ENCODE measurements around the gene SHC3. TPM values are rescaled to one million over a fixed set of nuclear protein-coding genes. Genes with fewer than 3 reads are reported as not detected.

Gene SHC3
- total and polyA plus RNA-seq, 2 donors (not counting 3 experiments of a cell fraction or from before 2014, with no cell fraction given) = 1.0 to 2.0 TPM

DNA sequence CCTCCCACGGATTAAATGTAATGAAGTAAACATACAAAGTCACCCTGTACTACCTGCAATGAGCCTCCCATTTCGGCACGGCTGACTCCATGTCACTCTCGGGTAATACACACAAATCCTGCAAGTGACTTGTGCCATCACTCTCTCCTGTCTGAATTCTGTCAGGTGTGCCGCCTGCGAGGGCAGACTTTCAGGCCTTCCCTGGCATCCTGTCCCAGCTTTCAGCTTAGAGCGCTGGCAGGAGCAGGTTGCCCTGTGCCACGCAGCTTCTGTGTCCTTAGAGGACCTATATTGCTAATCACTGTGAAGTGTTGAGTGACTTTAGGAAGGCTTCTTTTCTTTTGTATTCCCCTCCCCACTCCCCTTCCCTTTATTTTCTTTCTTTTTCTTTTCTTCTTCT, 213.1 kb downstream of the SHC3 start:
- H2AFZ ChIP-seq (ENCODE audit: low read depth, low read length) = no peak overlapping the region
- H4K20me1 ChIP-seq (replicated peaks; ENCODE audit: control insufficient read depth, extremely low read depth, insufficient read depth, low read length) = no peaks in the 10 kb centered on the region
- no peak overlapping the region for H3K9ac ChIP-seq (replicated peaks; ENCODE audit: extremely low read depth, insufficient read depth, low read length)
- H3K4me1 ChIP-seq (ENCODE audit: control insufficient read depth, extremely low read depth, insufficient read depth, low read length) = no peaks in the 10 kb centered on the region
- H3K4me2 ChIP-seq (ENCODE audit: insufficient read depth, low read length) = no peak overlapping the region
- H3K9me1 ChIP-seq (replicated peaks; ENCODE audit: control insufficient read depth, extremely low read depth, insufficient read depth, low read length) = no peaks in the 10 kb centered on the region
- no peaks in the 10 kb centered on the region for H3K36me3 ChIP-seq (ENCODE audit: control insufficient read depth in 2 of 2, extremely low read depth in 1 of 2, insufficient read depth in 2 of 2, low read length in 2 of 2)
- peaks cover 0 to 7% of the 10 kb centered on the region in 2 experiments for H3K27me3 ChIP-seq (ENCODE audit: control insufficient read depth in 2 of 2, insufficient read depth in 2 of 2, low read length in 2 of 2)
- intact Hi-C loops (cut with micrococcal nuclease) (no loop called here), dilution Hi-C loops (cut with MboI; ENCODE audit: extremely low pct_ligation_motif_present, low sequenced_read_pairs) (no loop called here)
- ChIA-PET CTCF (no interaction called here), POLR2A (no interaction called here)
- H3K27ac ChIP-seq (ENCODE audit: insufficient read depth, low read depth, low read length) = no peak overlapping the region
- TF ChIP-seq EZH2 (IDR thresholded peaks at IDR 0.05; ENCODE audit: borderline replicate concordance, low read depth, low read length, severe bottlenecking) (no peak), JUN (IDR thresholded peaks at IDR 0.05; ENCODE audit: borderline replicate concordance, insufficient read depth, insufficient read length, low read depth) (no peak), CTCF (IDR thresholded peaks at IDR 0.05; ENCODE audit: extremely low read depth in 1 of 2, insufficient read depth in 1 of 2, low read depth in 1 of 2, low read length in 2 of 2) (no peak), MAX (IDR thresholded peaks at IDR 0.05; ENCODE audit: insufficient read depth, insufficient read length) (no peak), MYC (IDR thresholded peaks at IDR 0.05; ENCODE audit: low read depth, low read length) (no peak), POLR2A (IDR thresholded peaks at IDR 0.05; ENCODE audit: low read depth, low read length) (no peak), POLR2AphosphoS5 (IDR thresholded peaks at IDR 0.05; ENCODE audit: insufficient read depth, low read depth, low read length) (no peak)
- no peaks in the 10 kb centered on the region for H3K79me2 ChIP-seq (ENCODE audit: control insufficient read depth, insufficient read depth, low read length)
- FAIRE-seq (no peak), DNase-seq (ENCODE audit: low read depth, low spot score) (no peak)
- no peak overlapping the region for H3K4me3 ChIP-seq (replicated peaks in 1 of 3; ENCODE audit: insufficient read depth in 1 of 3, low read depth in 1 of 3, low read length in 3 of 3)
- no peaks in the 10 kb centered on the region for H3K9me3 ChIP-seq (replicated peaks; ENCODE audit: control insufficient read depth, insufficient read depth, low read length)
- no TSS peak for BruUV-seq (replicated peaks)
